Medulla oblongata (tissue), 1 donor: ENCODE data around the gene COQ10B.
"Not testable (repeated sequence)": the region's sequence is repeated elsewhere in the genome, so short reads cannot be mapped to it uniquely, and the experiment has no call there.

Experiments used
- DNase-seq: peaks from one replicate; pipeline ENCODE4 v3.0.0-alpha.2; 2015; ENCODE audit errors: extremely low spot score

Gene COQ10B

DNA sequence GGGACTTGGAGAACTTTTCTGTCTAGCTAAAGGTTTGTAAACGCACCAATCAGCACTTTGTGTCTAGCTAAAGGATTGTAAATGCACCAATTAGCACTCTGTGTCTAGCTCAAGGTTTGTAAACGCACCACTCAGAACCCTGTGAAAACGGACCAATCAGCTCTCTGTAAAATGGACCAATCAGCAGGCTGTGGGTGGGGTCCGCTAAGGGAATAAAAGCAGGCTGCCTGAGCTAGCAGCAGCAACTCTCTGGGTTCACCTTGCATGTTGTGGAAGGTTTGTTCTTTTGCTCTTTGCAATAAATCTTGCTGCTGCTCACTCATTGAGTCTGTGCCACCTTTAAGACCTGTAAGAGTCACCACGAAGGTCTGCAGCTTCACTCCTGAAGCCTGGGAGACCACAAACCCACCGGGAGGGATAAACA, 2.4 kb upstream of the COQ10B start:
- DNase-seq: not testable (repeated sequence)

DNA sequence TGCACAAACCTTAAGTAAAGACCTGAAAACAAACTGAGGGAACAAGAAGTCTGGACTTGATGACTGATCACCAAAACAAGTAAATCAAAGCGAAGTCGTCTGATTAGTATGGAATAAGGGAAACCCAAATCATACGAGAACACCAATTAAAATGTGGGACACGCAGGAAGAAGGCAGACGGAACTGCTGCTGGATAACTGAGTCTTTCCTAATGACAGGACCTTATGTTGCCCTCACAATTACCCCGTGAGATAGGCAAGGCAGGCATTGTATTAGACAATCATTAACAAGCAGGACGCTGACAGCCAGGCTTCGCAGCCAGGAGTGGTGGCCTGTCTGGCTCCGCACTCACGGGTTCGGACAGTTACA, 614 bp upstream of the COQ10B start:
- no peak for DNase-seq

DNA sequence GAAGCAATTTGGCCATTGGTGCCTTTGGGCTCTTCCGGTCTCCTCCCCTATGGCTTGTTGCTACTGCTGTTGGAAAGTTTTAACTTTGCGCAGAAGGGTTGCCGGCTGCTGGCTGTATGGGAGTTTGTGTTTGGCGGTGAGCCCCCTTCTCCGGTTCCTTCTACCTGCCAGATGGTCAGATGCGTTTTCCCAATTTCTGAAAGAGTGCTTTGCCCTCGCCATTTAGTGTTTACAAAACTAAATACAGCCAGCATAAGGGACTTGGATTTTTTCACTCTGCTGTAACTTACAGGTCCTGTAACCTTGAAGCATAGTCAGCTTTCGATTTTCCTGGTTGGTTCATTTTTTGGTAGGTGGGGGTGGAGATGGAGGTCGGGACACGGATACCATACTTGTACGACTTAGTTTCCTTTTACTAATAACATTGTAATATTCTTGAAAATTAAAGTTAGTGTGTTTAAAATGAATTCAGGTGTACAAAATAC, 604 bp downstream of the COQ10B start:
- DNase-seq: no peak

DNA sequence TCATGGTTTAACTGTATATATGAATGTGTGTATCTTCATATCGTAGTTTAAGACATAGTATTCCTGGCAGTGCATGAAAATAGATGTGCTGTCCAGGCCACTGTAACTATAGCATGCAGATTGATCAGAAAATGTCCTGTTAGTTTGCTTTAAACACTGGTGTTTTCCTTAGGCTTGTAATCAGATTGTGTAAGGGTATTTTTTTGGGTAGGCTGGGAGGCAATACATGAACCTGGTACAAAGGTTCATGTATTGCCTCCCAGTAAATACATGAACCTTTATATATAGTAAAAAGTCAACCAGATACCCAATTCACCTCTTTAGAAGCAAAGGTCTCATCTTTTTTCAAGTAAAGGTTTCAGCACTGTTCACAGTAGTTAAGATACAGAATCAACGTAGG, 1.6 kb downstream of the COQ10B start:
- no peak for DNase-seq

DNA sequence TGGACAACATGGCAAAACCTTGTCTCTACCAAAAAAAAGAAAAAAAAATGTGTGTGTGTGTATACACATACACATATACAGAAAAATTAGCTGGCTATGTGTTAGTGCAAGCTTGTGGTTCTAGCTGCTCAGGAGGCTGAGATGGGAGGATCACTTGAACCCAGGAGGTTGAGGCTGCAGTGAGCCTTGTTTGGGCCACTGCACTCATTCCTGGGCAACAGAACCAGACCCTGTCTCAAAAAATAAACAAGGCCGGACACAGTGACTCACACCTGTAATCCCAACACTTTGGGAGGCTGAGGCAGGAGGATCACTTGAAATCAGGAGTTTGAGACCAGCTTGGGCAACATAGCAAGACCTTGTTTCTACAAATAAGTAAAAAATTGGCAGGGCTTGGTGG, 2.1 kb downstream of the COQ10B start:
- DNase-seq: no peak

DNA sequence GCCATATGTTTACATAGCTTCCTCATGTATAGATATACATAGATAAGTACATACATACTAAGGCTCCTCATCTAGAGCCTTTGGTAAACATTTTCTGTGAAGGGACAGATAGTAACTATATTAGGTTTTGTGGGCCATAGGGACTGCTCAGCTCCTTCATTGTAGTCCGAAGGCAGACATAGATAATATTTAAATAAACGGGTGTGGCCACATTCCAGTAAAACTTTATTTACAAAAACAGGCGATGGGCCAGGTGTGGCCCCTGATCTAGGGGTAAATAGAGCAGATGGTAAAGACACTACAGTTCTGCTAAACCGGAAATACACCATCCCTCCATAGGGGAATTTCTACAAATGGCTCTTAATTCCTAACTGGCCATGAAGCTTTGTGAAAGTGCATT, 7.3 kb downstream of the COQ10B start:
- DNase-seq: no peak

DNA sequence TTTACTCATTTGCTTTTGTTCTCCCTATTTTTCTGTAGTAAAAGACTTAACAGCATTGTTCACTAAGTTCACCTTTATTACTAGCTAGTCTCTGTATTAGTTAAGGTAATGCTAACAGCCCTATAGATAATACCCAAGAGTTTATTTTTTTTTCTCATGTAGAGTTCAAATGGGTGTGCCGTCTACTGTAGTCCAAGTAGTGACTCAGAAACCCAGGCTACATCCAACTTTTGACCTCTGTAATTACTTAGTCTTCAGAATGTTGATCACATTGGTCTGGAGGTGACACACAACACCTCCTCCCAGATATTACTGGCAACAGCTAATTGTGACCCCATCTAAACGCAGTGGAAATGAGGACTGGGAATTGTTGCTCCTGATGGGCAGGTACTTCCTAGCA, 7.7 kb downstream of the COQ10B start:
- no peak for DNase-seq

DNA sequence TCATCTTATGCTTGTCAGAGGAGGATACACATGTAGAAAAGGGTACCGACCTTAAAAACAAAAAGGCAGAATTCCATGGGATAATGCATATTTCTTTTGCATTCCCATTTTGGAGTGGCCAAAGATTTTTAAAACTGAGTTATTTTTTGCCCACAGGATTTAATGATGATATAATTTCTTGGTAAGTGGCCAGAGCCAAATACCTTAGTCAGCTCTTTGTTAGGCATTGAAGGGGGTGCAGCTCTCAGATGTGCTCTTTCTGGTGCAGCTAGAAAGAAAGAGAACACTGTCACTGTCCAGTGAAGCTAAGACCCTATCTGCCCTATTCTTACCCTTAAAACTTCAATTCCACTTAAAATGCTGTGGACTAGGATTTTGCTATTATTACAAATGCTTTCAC, 10.8 kb downstream of the COQ10B start:
- no peak for DNase-seq

DNA sequence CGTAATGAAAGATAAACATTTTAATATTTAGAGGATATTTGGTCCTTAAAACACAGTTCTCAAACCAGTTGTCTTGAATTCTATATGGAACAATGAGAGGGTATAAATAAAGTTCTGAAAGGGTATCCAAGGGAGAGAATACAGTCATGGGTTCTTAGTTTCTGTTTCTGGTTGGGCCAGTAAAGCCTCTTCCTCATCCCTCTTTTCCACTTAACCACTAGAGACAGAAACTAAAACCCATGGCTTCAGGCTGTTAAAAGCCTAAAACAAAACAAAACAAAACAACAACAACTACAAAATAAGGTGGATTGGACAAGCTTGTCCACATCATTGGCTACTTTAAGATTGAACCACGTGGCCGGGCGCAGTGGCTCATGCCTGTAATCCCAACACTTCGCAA, 18.8 kb downstream of the COQ10B start:
- DNase-seq: no peak

DNA sequence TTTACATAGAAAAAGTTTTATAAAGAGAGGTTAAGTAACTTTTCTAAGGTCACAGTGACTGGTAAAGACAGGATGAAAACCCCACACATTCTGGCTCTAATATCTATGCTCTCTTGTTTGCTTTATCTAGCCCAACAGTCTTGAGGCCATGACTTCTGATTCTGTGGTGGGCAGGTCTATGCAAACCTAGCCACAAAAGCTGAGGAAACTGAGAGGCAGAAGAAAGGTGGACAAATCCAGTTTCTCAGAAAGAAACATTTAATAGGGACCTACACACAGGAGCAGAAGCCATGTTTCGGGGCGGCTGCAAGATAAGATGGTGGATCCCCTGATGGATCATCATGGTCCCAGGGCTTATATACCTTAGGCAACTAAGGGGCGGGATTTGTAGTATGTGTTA, 24.4 kb downstream of the COQ10B start:
- no peak for DNase-seq

DNA sequence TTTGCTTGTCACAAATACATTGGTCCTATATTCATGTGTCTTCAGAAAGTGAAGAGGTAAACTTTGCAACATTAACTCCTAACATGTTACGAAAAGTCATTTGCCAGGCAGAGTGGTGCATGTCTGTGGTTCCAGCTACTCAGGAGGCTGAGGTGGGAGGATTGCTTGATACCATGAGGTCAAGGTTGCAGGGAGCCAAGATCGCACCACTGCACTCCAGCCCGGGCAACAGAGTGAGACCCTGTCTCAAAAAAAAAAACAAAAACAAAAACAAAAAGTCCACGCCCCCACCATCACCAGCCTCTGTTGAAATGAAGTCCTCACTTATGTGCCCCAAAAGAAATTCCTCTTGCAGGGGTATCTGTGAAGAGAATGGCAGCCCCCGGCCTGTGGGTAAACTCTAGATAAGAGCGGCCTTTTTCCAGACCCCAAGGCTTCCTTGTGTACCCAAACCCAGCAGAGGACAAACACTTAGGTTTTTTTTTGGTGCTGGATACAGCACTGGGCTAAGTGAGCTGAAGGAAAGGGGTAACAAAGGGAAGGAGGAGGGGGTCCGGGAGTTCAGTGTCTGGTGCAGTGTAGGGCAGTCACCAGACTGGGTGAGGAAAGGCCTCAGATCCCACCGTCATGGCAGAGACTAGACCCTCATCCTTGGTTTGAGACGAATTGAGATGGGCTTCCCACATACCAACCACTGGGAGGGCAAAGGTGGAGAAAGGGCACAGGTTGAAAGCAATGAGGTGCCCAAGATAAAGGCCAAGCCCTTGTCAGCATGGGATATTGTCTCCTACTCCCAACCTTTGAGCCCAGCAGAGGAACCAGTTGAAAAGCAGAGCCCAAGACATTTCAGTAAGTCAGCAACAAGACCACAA, 27.0 kb downstream of the COQ10B start:
- DNase-seq: no peak

DNA sequence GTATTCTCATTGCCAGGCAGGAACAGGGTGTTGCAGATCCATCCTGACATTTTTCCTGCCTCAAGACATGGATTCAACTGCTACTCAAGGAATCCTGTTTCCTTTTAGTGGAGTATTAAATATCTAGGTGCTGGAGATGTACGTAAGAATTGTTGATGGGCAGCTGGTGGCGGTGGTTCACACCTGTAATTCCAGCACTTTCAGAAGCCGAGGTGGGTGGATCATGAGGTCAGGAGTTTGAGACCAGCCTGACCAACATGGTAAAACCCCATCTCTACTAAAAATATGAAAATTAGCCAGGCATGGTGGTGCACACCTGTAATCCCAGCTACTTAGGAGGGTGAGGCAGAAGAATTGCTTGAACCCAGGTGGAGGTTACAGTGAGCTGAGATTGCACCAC, 30.9 kb downstream of the COQ10B start:
- not testable (repeated sequence) for DNase-seq

DNA sequence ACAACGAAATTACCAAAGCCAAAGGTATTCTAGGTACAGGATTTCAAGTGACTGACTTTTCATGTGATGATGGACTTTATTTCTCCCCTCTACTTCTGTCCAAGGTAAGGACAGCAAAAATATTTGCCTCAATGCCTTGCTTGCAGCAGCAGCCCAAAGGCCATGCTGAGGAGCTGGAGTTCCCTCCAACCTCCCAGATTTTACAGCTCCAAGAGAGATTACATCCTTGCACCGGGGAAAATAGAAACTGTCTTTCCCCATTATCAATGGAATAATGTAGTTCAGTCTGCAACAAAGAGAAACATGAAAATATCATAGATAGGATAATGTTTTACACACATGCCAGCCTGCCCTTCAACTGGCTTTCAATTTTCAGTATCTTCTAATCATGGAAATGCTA, 32.8 kb downstream of the COQ10B start:
- DNase-seq: no peak

DNA sequence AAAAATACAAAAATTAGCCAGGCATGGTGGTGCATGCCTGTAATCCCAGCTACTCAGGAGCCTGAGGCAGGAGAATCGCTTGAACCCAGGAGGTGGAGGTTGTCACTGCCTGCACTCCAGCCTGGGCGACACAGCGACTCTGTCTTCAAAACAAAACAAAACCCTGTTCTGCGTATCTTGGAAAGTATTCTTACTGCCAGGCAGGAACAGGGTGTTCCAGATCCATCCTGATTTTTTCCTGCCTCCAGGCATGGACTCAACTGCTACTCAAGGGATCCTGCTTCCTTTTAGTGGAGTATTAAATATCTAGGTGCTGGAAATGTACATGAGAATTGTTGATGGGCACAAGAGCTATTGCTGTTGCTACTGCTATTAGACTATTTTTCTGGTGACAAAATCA, 34.0 kb downstream of the COQ10B start:
- no peak for DNase-seq

DNA sequence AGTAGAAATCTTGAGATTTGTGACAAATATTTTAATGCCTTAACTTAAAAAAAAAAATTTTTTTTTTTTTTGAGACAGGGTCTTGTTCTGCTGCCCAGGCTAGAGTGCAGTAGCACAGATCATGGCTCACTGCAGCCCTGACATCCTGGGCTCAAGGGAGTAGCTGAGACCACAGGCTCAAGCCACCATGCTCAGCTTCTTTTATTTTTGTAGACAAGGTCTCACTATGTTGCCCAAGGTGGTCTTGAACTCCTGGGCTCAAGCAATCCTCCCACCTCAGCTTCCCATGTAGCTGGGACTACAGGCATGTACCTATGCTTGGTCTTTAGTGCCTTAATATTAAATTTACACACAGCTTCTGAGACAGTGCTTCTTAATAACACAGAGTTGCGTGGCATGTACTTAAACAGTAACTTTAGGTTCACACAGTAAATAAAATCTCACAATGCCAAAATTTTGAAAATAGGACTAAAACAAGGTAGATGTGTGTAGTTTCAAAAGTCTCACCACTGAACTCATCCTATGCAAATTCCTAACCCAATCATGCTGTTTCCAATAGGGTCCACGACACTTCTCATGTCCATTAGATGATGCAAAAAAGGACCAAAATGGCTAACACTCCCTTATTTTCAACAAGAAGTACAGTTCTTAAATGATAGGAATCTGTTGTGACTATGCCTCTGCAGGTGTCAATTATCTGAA, 42.2 kb downstream of the COQ10B start:
- DNase-seq: no peak

DNA sequence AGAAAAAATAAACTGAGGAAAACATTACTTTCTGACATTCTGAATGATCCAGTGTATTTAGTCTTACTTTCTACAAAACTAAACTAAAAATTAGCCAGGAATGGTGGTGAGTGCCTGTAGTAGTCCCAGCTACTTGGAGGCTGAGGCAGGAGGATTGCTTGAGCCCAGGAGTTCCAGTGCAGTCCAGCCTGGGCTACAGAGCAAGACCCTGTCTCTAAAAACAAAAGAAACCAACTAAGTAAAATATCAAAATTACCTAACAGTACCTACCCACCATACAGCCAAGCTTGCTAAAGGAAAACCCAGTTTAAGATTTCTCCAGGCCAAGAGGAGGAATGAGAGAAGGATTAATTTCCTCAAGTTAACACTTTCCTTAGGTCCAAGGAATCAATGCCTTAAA, 43.3 kb downstream of the COQ10B start:
- no peak for DNase-seq

DNA sequence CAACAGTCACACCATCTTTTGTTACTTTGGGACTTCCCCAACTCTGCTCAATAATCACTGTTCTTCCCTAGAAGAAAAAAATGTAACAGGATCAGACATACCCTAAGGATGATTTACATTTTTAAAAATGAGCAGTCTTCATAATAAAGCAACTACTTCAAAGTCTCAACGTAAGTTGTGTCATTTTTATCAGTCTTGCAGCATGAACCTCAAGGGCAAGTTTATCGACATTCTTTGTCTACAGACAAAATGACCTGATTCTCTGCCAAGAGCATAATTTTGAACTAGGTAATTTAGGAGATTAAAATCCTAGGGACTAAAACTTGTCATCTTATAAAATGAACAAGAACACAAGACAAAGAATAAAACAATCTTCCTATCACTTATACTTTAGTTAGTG, 44.0 kb downstream of the COQ10B start:
- DNase-seq: no peak

DNA sequence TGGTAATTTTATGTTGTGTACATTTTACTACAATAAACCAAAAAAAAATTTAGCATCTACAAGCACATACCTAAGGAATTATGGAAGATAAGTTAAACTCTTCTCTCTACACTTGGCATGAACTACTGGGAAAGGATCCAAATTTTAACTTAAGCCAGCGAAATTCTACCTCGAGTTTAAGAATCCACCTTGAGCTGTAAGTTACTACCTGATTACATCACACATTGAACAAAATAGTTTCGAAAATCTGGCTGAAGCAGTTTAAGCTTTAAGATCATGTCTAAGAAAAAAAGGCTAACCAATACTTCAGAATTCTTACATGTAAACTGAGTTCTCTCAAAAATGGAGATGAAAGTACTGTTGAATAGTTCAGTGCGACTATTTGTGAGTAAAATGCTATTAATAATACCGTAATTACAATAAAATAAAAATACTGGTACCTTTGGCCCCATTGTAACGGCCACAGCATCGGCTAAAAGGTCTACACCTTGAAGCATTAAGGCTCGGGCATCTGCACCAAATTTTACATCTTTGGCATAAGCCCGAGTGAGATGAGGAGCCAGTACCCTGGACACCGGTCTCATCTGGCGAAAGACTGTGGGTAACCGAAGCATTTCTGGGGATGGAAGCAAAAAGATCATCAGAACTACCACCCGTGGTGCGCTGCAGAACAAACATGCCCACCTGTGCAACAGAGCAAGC, 45.0 kb downstream of the COQ10B start:
- DNase-seq: no peak

DNA sequence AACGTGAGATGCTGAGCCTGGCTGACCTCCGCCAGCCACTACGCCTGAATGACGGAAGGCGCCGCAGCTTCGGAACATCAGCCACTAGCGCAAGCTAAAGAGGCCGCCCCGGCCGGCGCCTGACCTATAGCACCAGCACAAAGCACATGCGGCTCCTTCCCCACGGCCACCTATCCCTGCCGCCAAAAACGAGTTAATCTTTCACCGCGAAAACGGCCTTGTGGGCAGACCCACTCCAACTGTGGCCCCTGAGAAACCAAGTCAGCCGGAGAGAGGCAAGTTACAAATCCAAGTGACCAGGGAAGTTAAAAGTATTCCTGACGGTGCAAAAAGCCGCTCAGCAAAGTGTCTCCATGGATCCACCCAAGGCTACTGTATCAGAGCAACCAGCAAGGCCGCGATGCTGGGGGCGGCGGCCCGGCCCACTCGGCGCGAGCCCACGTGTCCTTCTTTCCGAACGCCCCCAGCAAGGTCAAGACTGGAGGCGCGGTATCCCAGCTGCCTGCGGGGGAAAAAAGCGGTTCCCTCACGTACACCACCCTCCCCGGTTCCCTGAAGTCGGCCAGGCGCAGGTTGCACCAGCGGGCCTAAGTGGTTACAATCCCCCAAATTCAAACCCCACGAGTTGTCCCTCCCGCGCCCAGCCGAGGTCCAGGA, 45.7 kb downstream of the COQ10B start:
- peak; percentile 64 for DNase-seq

DNA sequence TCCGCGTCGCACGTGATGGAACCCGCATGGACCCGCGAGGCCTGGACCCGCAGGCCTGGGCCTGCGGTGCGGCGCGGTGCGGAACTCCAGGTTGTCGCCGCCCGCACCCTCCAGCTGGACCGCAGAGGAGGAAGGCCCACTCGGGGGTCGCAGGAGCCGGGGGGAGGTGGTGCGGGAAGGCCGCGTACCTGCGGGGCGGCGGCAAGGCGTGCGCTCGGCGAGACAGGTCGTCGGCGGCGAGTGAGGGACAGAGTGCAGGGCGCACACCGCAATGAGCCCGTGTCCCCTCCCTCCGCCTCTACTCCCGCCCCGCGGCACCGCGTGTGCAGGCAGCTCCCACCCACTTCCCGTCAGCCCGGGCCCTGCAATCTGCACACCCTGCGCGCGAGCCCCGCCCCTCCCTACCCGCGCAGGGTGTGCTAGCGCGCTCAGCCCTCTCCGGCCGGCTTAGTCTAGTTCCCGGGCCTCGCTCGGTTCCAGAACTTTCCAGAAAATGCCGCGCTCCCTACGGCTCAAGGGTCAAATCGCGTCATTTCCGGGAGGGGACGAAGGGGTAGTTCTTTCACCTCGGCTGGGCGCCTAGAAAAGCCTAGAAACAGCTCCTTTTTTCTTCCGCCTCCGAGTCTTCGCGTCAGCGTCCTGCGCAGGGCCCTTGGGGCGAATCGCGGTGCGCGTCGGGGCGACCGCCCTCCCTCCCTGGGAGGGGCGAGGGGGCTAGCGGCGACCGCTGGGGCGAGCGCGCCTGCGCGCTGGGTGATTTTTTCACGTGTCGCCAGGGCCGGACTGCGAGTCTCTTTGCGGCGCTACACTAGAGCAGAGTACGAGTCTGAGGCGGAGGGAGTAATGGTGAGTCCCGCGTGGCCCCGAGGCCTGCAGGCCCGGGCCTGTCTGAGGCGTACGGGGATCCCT, 46.5 kb downstream of the COQ10B start, which contains the start of the genes HSPD1 and HSPE1:
Gene HSPD1 (minus strand): TSS at position 247 of the 909 bp plus-strand sequence. CDS start 992 bp downstream, outside the sequence.
Gene HSPE1 (plus strand): TSS at position 786 of the 909 bp plus-strand sequence. CDS start 58 bp downstream, at position 844.
- DNase-seq: peak; percentile 100
